Uterus (tissue), 4 donors: ENCODE measurements around the gene SYMPK. TPM values are rescaled to one million over a fixed set of nuclear protein-coding genes. Genes with fewer than 3 reads are reported as not detected.

ENCODE experiments used
- DNase-seq, 2 donors: peaks; one replicate each; pipeline ENCODE4 v3.0.0-alpha.2; 2019 to 2020
- H3K27ac ChIP-seq, 2 donors: fragments of 200-600 bp; sonication (generic); 1 replicate in 1 of 2; 2 replicates in 1 of 2; pipeline ENCODE4 v1.5.1; 2016 to 2018
- H3K27me3 ChIP-seq, 2 donors: fragments of 200-600 bp; sonication (generic); one replicate each; pipeline ENCODE4 v1.5.1; 2018 to 2019; ENCODE audit warnings: control low read depth in 1 of 2
- H3K36me3 ChIP-seq, 2 donors: fragments of 200-600 bp; sonication (generic); one replicate each; pipeline ENCODE4 v1.5.1; 2019; ENCODE audit warnings: control low read depth in 1 of 2
- H3K4me1 ChIP-seq, 2 donors: fragments of 200-600 bp; sonication (generic); one replicate each; pipeline ENCODE4 v1.5.1; 2018 to 2019; ENCODE audit warnings: control low read depth in 1 of 2
- H3K4me3 ChIP-seq, 2 donors: fragments of 200-600 bp; sonication (generic); 1 replicate in 1 of 2; 2 replicates in 1 of 2; pipeline ENCODE4 v1.5.1; 2018 to 2019; ENCODE audit warnings: mild to moderate bottlenecking in 1 of 2
- H3K9me3 ChIP-seq, 2 donors: fragments of 200-600 bp; sonication (generic); one replicate each; pipeline ENCODE4 v1.5.1; 2019; ENCODE audit warnings: control low read depth in 1 of 2
- POLR2A ChIP-seq, 2 donors: fragments of 450-650 bp; IDR thresholded peaks; one replicate each; pipeline ENCODE4 v1.6.1; 2016; ENCODE audit warnings: antibody characterized with exemption in 2 of 2, mild to moderate bottlenecking in 1 of 2, moderate library complexity in 1 of 2
- intact Hi-C: fragments of 100-400 bp; cut with DNase I; formaldehyde crosslinking; loops from one replicate; pipeline ENCODE4 v1.15.1; 2023; ENCODE audit warnings: low total_unique reads
- total RNA-seq, 4 donors: library from RNA; depleted of rRNA in 3 of 4; stranded (reverse); fragments of >200 nt in 3 of 4; gene quantifications; one replicate each; pipeline versions ENCODE4 v1.1.0 to v1.2.4, GENCODE V29; 2014 to 2023
- TF ChIP-seq, protein P1 (sequence below), 4 experiments: fragments of 200-600 bp in 2 of 4; fragments of 450-650 bp in 2 of 4; sonication (generic) in 2 of 4; IDR thresholded peaks; one replicate each; pipeline ENCODE4 v1.5.1; 2016 to 2019; ENCODE audit warnings: antibody characterized with exemption in 4 of 4, mild to moderate bottlenecking in 2 of 4, moderate library complexity in 1 of 4
- donor health status: DM: yes; HTN: yes; CAD: no.

Gene SYMPK
- total RNA-seq, 4 donors from 2014 or later, result 32.0 to 72.6 (median 46.4) TPM

DNA sequence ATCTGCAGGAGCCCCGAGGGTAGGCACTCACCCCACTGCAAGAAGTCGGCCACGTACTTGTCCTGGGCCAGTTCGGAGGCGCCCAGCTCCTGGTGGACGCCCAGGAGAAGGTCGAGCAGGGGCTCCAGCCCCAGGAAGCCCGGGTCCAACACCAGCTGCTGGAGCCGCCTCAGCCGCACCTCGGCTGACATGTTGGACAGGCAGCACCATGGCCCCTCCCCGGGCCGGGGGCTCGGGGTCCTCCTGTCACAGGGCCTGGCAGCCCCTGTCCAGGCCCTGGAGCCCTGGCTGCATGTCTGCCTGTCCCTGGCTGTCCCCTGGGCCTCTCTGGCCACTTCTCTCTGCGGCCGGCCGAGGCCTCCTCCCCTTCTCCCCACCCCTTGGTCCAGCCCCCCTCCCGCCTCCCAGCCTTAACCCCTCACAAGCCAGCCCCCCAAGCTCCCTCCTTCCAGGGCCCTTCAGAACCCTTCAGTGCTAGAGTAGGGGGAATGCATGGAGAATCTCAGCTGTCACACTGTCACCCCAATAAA, 80.7 kb downstream of the SYMPK start, which contains the start of gene DMPK:
TSS of gene DMPK (minus strand) at position 329 of the 530 bp plus-strand sequence. CDS start at position 191, 138 bp downstream.
- no peaks in the 10 kb centered on the region for H3K9me3 ChIP-seq
- peak within 1 kb of the TSS; percentile 48 to 78 for H3K4me3 ChIP-seq
- no peaks in the 10 kb centered on the region for H3K36me3 ChIP-seq
- peak within 1 kb of the TSS; percentile 93 to 97 for H3K27ac ChIP-seq
- TF ChIP-seq POLR2A (IDR thresholded peaks at IDR 0.05), result no peak
- TF ChIP-seq, protein P1, sequence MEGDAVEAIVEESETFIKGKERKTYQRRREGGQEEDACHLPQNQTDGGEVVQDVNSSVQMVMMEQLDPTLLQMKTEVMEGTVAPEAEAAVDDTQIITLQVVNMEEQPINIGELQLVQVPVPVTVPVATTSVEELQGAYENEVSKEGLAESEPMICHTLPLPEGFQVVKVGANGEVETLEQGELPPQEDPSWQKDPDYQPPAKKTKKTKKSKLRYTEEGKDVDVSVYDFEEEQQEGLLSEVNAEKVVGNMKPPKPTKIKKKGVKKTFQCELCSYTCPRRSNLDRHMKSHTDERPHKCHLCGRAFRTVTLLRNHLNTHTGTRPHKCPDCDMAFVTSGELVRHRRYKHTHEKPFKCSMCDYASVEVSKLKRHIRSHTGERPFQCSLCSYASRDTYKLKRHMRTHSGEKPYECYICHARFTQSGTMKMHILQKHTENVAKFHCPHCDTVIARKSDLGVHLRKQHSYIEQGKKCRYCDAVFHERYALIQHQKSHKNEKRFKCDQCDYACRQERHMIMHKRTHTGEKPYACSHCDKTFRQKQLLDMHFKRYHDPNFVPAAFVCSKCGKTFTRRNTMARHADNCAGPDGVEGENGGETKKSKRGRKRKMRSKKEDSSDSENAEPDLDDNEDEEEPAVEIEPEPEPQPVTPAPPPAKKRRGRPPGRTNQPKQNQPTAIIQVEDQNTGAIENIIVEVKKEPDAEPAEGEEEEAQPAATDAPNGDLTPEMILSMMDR (IDR thresholded peaks at IDR 0.05), result no peak
- peaks cover 6 to 17% of the 10 kb centered on the region in 2 donors for H3K4me1 ChIP-seq
- intact Hi-C loops, result no loop called here
- no peaks in the 10 kb centered on the region for H3K27me3 ChIP-seq
- DNase-seq, result peak; percentile 54 to 56

DNA sequence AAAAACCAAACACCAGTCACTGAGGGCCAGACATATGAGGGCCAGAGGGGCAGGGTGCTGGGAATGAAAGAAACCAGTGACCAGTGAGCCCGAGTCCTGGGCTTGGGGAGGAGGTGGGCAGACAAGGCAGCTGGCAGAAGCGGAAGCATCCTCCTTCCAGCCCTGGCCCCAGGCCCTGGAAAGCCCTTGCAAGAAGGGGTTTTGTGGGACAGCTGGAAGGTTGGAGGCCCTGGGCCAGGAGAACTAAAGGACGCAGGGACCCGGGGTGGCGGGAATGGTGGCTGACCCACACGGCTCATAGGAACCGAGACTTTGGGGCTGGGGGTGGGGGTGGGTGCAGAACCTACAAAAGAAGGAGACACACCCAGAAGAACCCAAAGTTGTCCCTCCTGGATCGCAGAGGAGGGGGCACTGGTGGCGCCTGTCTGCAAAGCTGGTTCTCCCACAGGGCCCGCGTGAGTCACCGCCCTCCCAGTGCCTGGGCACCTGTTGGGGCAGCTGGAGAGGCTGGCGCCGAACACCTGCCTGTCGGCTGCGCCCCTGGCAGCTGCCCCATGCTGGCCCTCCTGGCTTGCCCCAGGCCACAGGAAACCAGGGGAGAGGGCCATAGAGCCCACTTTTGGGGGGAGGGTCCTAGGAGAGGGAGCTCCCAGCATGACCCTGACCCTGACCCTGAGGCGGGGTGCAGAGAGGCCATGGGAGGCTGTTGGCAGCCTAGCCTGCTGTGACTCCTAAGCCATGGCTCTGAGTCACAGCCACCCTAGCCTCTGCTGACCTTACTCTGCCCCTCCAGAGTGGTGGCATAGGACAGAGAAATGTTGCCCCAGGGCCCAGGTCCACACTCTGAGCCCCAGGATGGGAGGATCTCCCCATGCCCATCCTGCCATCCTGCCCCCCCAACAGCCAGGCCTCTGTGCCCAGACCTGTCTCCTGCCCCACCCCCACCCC, 81.5 kb downstream of the SYMPK start:
- Histone ChIP-seq H3K27me3 (no peaks in the 10 kb centered on the region), H3K4me3 (peak overlapping the region; percentile 48 to 78), H3K36me3 (no peaks in the 10 kb centered on the region), H3K27ac (peak overlapping the region; percentile 93 to 97), H3K9me3 (no peaks in the 10 kb centered on the region), H3K4me1 (peaks cover 6 to 17% of the 10 kb centered on the region in 2 donors)
- peak in 1 of 2 donors; percentile 43 for DNase-seq
- intact Hi-C loops, result no loop called here
- TF ChIP-seq, protein P1 (IDR thresholded peaks at IDR 0.05), result no peak
- TF ChIP-seq POLR2A (IDR thresholded peaks at IDR 0.05), result no peak

- peaks cover 6 to 17% of the 10 kb centered on the region in 2 donors for H3K4me1 ChIP-seq
- DNase-seq, result peak; percentile 52 to 60
- H3K4me3 ChIP-seq, result peak overlapping the region; percentile 48 to 78
- no peaks in the 10 kb centered on the region for H3K27me3 ChIP-seq
- no peaks in the 10 kb centered on the region for H3K9me3 ChIP-seq
- TF ChIP-seq, protein P1 (IDR thresholded peaks at IDR 0.05), result no peak
- TF ChIP-seq POLR2A (IDR thresholded peaks at IDR 0.05), result no peak
- peak overlapping the region; percentile 93 to 97 for H3K27ac ChIP-seq
- H3K36me3 ChIP-seq, result no peaks in the 10 kb centered on the region
- intact Hi-C loops, result no loop called here
Observed at GRCh38 chr19:45780448-45781213, 82.3 kb downstream of the SYMPK start.

GRCh38 chr19:45780146-45780447, 82.8 kb downstream of the SYMPK start:
- no peaks in the 10 kb centered on the region for H3K27me3 ChIP-seq
- H3K27ac ChIP-seq, result peak overlapping the region; percentile 93 to 97
- H3K4me3 ChIP-seq, result peak overlapping the region; percentile 48 to 78
- no peaks in the 10 kb centered on the region for H3K9me3 ChIP-seq
- no peaks in the 10 kb centered on the region for H3K36me3 ChIP-seq
- H3K4me1 ChIP-seq, result peaks cover 6 to 15% of the 10 kb centered on the region in 2 donors
- TF ChIP-seq, protein P1 (IDR thresholded peaks at IDR 0.05), result no peak
- TF ChIP-seq POLR2A (IDR thresholded peaks at IDR 0.05), result no peak
- no peak for DNase-seq
- intact Hi-C loops, result no loop called here
